ENCODE results near the gene MTCL1. TPM values are rescaled to one million over a fixed set of nuclear protein-coding genes. Genes with fewer than 3 reads are reported as not detected.

Gene MTCL1
- total and polyA plus RNA-seq, 8 donors = 7.1 to 16.0 (median 11.9) TPM

- no peaks in the 10 kb centered on the region for H3K27me3 ChIP-seq
- H3K9me3 ChIP-seq = no peaks in the 10 kb centered on the region
- H3K36me3 ChIP-seq = no peaks in the 10 kb centered on the region
- no peak for TF ChIP-seq CTCF (IDR thresholded peaks at IDR 0.05)
- ATAC-seq = no peak
- H3K4me3 ChIP-seq = no peak overlapping the region
- peak in 1 of 4 donors; percentile 63 for DNase-seq
- H3K27ac ChIP-seq = no peak overlapping the region
- H3K4me1 ChIP-seq = no peaks in the 10 kb centered on the region
- intact Hi-C loops (cut with DNase I) = no loop called here
These were observed 104.2 kb downstream of the MTCL1 start for GRCh38 chr18:8809514-8809913.

DNA sequence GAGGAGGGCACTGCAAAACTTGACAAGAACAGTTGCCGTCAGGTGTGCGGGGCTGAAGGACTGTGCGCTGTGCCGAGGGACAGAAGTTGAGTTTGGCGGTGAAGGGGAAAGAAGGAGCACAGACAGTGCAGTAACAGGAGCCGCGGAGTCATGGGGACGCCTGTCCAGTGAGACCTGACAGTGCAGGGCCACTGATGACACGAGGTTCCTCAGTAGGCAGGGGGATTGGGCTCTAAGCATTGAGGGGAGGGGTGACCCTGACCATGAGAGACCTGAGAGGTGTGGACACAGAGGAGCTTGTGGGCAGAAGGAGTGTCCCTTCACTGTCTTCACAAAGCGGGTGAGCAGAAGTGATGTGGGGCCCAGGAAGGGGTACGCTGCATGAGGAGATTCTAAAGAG lies 104.8 kb downstream of the MTCL1 start:
- no peaks in the 10 kb centered on the region for H3K9me3 ChIP-seq
- intact Hi-C loops (cut with DNase I) = no loop called here
- H3K4me1 ChIP-seq = no peaks in the 10 kb centered on the region
- H3K36me3 ChIP-seq = no peaks in the 10 kb centered on the region
- no peak overlapping the region for H3K4me3 ChIP-seq
- DNase-seq (peak in 1 of 4 donors; percentile 59), ATAC-seq (no peak)
- H3K27ac ChIP-seq = no peak overlapping the region
- no peaks in the 10 kb centered on the region for H3K27me3 ChIP-seq
- TF ChIP-seq CTCF (IDR thresholded peaks at IDR 0.05) = no peak

- Histone ChIP-seq H3K4me3 (no peak overlapping the region), H3K9me3 (no peaks in the 10 kb centered on the region), H3K36me3 (no peaks in the 10 kb centered on the region), H3K27ac (no peak overlapping the region), H3K4me1 (no peaks in the 10 kb centered on the region), H3K27me3 (no peaks in the 10 kb centered on the region)
- intact Hi-C loops (cut with DNase I) = no loop called here
- no peak for DNase-seq
- no peak for ATAC-seq
- no peak for TF ChIP-seq CTCF (IDR thresholded peaks at IDR 0.05)
These were observed 105.8 kb downstream of the MTCL1 start for GRCh38 chr18:8811115-8811514.

GRCh38 chr18:8812631-8813030 lies 107.3 kb downstream of the MTCL1 start:
- Histone ChIP-seq H3K27ac (no peak overlapping the region), H3K27me3 (no peaks in the 10 kb centered on the region), H3K9me3 (no peaks in the 10 kb centered on the region), H3K4me3 (no peak overlapping the region), H3K4me1 (no peaks in the 10 kb centered on the region), H3K36me3 (no peaks in the 10 kb centered on the region)
- DNase-seq (no peak), ATAC-seq (no peak)
- no peak for TF ChIP-seq CTCF (IDR thresholded peaks at IDR 0.05)
- intact Hi-C loops (cut with DNase I) = no loop called here

- ATAC-seq (no peak), DNase-seq (peak in 1 of 4 donors; percentile 19)
- Histone ChIP-seq H3K9me3 (no peaks in the 10 kb centered on the region), H3K4me1 (no peaks in the 10 kb centered on the region), H3K36me3 (no peaks in the 10 kb centered on the region), H3K27ac (no peak overlapping the region), H3K27me3 (no peaks in the 10 kb centered on the region), H3K4me3 (no peak overlapping the region)
- intact Hi-C loops (cut with DNase I) = no loop called here
- no peak for TF ChIP-seq CTCF (IDR thresholded peaks at IDR 0.05)
These were observed 108.3 kb downstream of the MTCL1 start for GRCh38 chr18:8813611-8814010.

All from left lung (tissue), 10 donors.